ENCODE results near the gene COG5.
A peak's percentile ranks its signal among the peaks of the same experiment; 100 is the strongest.
"Not testable (repeated sequence)": the region's sequence is repeated elsewhere in the genome, so short reads cannot be mapped to it uniquely, and the experiment has no call there.

Gene COG5

DNA sequence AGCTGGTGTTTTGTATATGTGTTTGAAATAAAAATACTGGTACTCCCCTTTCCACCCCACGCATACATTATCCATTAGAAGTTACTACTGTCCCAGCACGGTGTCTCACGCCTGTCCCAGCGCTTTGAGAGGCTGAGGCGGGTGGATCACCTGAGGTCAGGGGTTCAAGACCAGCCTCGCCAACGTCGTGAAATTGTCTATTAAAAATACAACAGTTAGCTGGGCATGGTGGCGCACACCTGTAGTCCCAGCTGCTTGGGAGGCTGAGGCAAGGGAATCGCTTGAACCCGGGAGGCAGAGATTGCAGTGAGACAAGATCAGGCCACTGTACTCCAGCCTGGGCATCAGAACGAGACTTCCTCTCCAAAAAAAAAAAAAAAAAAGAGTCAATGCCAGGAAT lies 392.2 kb downstream of the COG5 start:
- DNase-seq = no peak

DNA sequence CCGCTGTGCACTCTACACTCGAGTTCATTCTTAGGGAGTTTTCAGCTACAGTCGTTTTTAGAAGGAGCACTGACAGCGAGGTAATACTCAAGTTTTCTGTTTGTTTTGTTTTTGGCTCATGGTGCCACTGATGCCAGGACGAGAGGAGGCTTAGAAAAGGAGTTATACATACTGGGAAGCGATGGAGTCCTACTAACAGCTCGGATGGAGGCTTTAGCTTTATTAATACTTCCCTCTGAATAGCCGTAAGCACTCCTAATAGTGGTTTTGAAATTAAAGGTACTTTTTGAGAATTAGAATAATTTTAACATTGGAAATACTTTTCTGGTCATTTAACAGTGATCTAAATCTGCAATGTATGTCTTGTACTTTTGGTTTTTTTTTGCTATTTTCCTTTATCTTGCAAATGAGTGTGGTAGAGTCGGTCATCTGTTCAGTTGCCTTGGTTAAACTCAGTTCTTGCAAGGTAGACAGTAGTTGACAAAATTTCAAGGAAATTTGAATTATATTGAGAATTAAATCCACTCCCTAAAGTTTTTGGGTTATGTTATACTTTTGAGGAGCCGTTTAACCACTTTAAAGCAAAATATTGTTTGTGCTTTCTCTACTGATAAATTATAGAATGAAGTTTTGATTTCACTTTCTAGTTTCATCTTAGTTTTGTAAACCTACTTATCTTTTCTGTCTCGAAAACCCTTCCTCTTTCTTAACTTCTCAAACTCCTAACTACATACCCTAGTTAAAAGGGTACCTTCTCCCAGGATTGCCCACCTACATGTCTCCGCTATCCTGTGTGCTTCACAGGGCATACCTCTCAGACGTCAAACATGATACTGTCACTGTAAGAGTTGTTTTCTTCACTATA lies 393.4 kb downstream of the COG5 start:
- no peak for DNase-seq

DNA sequence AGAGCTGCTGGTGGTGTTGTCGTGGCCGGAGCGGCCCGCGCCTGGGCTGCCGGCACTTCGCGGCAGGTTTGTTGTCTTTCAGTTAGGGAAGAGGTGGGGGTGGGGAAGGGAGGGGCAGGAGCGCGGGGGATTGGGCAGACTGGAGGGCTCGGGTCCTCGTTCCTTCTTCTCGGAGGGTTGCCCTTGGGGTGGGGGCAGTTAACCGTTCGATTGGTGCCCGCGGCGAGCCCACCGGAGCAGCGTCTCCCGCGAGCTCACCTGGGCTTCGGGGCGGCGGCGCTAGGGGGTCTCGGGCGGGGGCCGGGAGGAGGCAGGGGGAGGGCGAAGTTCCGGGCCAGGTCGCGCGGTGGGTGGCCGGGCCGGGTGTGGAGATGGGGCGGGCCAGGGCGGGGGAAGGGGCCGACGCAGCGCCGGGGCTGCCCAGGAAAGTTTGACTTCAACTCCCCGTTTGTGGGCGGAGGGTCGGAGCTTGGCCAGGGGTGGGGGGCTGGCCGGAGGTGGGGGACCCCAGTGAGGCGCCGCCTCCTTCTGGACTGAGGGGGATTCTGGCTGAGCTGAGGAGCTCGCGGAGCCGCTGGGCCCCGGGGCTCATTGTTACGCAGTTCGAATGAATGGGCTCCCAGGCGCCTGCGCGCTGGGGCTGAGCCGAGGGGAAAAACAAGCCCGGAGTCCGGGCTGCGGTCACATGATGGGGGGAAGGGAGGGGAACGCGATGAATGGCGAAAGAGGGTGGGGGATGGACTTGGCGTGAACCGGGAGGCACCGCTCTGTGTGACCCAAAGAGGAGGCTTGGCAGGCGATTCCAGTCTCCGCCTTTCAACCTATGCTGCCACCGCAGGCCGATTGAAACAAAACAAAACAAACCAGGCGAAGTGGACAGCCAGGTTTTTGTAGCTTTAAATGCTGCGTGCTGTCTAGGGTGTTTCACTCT lies 394.3 kb downstream of the COG5 start:
- peak; percentile 77 for DNase-seq

DNA sequence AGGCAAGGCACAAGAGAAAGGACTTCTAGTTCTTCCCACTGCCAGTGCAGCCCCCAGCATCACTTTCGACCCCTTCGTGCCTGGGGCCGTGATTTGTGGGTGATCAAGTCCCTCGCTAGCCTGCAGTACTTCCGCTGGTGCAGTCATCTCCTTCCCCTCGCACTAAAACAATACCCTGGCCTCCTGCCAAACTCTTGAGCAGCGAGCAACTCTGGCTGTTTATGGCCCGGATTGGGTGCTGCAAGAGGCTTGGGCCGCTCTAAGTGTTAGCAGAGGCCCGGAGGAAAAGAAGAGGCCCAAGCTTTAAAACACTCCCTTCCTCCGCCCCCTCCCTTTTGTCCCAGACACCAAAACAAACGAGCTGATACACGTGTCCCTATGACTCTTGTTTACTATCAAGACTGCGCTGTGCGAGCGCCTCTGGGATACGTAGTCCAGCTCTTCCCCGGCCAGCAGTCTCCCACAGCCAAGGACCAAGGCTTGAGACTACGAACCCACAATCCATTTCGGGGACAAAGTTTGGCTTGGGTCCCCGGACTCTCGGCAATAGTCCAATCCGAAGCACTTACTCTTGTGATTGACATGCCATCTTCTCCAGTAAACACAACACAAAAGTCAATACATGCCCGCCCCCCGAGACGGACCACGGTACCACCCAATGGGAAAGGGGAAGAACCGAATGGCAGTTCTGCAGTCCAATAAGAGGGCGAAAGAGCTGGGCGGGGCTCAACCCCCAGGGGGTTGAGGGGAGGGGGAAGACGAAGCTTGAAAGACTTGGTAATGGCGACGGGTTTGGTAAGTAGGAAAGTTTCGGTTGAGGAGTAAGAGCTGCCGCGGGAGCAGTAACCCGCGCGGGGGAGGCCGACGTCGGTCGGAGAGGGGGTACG lies 395.2 kb downstream of the COG5 start, which contains the start of gene HBP1:
TSS of gene HBP1 (plus strand) at position 771 of the 887 bp plus-strand sequence. CDS start 10,891 bp downstream, outside the sequence.
- DNase-seq = peak; percentile 99

DNA sequence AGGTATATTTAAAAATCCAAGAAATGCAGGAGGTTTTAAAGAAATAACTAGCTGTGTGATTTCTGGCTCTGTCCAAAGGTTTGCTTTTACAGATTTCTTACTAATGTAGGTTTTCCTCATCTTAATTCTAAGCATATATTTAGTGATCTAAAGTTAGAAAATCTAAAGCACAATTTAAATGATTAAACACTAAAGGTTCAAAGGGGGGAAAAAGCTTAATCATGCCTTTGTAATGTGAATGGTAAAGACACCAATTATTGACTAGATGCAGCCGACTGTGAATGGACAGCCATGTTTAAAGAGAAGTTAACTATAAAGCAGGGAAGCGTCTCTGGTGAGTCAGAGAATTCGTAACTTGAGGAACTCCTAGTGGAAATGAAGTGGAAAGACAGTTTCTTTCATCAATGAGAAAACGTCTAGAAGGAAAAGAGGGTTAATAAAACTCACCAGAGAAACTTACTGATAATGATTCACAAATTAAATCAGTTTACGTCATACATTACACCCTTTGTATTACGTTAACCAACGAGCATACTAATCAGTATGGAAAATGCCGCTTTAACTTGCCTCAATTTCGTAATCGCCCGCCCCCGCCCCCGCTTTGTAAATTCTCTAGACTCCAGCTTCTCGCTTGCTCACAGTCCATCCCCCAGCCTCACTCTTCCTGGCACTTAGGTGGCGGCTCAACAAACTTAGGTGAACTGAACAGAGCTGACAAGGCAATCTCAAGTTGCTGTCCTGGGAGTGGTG lies 396.1 kb downstream of the COG5 start:
- no peak for DNase-seq

DNA sequence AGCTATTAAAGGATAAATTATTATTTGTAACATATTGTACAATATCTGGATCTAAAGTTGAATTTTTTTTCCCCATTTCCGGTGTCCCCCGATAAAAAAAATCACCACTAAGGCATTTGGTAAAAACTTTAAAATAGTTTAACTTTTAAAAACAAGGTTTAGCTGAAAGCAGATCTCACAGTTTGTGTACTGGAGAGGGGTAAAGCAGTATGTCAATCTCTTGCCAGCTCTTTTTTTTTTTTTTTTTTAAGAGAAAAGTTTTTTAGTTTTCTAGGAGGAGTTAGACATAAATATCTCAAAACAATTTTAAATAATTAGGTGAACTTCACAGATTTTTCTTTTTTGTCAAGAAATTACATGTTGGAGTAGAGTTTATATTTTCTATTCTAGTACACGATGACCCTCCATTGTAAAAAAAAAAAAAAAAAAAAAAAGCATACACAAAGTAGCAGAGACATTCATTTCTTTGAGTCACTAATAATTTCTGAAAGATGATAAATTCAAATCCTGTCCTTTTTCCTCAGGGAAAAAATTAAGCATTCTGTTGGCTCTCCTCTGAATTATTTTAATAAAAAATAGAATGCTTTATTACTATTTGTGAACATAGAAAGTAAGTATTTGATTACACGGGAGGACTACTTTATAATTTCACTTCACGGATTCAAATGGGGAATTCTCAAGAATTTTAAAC lies 396.8 kb downstream of the COG5 start:
- DNase-seq = no peak

DNA sequence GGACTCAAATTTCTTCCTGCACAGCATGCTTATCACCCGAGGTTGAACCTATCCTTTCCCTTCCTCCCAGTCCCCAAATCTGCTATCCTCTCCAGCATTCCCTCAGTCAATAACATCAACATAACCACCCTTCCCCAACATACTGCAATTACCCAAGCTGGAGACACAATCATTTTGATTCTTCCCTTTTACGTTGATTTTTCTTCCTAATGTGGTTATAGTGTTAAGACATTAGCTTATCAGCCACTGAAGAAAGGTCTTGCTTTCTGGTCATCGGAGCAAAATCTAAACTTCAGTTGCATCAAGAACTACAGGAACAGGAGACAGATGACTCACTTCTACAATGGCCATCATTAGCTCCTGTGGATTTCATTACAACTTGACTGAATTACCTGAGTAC lies 398.4 kb downstream of the COG5 start:
- no peak for DNase-seq

DNA sequence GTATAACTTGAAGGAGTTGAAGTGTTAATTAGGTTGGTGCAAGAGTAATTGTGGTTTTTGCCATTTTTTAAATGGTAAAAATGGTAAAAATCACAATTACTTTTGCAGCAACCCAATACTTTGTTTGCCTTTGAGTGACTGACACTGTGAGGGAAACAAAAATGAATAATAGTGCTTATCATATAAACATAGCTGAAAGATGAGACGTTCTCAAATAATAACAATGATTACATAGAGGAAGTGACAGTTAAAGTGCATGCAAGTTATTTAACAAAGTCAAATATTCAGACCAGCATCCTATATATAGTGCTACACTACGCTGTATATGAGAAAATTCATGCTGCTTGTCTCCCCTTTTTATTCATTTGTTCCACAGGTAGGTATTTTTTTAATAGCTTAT lies 399.6 kb downstream of the COG5 start:
- DNase-seq = no peak

DNA sequence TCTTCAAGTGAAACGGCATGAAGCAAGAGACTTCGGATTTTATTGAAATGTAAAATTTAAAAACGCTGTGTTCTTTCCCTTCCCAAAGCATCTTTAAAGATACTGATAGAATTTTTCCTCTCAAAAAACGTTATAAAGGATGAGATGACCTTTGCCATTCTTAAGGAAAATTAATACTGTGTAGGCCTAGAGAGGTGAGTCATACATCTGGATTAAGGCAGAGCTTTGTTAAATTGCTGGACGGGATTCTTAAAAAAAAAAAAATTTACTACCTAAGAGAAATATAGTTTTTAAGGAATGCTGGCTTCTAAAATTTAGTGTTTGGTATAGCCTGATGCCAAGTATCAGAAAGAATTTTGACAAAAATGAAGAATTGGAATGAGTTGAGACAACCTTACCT lies 401.2 kb downstream of the COG5 start:
- DNase-seq = no peak

DNA sequence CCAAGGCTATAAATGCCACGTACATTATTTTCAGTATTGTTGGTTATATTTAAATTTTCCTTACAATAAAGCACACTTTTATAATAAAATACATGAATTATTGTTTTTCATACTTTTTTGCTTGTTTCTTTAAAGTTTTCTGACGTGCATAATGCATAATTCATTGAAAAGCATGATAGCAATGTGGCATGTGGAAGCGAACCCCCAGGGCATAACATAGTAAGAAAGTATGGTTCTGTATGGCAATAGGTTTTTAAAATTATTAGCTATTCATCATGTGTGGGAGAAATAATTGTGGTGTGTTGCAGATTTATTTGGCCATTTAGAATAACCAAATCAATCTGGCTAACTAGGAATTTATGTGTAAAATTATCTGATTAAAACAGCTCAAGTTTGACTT lies 402.3 kb downstream of the COG5 start:
- no peak for DNase-seq

DNA sequence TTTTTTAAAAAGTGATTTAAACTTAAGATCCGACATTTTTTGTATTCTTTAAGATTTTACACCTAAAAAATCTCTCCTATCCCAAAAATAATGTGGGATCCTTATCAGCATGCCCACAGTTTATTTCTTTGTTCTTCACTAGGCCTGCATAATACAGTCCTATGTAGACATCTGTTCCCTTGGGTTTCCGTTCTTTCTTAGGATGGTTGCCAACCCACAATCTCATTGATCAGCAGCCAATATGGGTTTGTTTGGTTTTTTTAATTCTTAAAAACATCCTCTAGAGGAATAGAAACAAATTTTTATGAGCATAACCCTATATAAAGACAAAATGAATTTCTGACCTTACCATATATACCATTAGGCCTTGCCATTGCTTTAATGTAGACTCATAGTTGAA lies 403.3 kb downstream of the COG5 start:
- DNase-seq = no peak

DNA sequence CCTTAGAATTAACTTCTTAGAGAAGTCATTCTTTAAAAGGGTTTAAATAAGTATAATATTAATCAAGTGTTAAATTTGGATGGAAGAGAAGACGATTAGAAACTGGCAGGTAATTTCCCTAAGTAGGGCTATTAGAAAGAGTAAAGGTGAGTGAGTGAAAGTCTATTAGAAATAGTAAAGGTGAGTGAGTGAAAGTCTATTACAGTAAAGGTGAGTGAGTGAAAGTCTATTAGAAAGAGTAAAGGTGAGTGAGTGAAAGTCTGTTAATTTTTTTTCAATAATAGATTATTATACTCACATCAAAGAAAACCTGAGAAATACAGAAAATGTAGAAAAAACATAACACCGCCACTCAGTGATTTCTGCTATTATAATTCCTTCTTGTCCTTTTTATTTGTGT lies 405.7 kb downstream of the COG5 start:
- DNase-seq = no peak

DNA sequence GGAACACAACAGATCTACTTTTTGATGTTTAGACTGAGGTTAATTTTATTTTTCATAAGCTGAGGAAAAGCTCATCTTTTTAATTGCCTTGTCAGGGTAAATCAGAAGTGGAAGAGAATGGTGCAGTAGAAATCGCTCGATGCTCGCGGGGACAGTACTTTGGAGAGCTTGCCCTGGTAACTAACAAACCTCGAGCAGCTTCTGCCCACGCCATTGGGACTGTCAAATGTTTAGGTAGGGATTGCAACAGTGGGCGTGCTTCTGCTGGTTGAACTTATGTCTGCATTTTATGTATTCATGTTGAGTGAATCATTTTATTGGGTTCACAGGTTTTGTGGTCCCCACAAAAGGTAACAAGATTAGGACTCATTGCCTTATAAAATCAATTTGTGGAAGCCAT lies 406.6 kb downstream of the COG5 start:
- no peak for DNase-seq

DNA sequence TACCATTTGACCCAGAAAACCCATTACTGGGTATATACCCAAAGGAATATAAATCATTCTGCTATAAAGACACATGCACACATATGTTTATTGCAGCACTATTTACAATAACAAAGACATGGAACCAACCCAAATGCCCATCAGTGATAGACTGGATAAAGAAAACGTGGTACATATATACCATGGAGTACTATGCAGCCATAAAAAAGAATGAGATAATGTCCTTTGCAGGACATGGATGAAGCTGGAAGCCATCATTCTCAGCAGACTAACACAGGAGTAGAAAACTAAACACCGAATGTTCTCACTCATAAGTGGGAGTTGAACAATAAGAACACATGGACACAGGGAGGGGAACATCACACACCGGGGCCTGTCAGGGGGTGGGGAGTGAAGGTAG lies 408.0 kb downstream of the COG5 start:
- not testable (repeated sequence) for DNase-seq

DNA sequence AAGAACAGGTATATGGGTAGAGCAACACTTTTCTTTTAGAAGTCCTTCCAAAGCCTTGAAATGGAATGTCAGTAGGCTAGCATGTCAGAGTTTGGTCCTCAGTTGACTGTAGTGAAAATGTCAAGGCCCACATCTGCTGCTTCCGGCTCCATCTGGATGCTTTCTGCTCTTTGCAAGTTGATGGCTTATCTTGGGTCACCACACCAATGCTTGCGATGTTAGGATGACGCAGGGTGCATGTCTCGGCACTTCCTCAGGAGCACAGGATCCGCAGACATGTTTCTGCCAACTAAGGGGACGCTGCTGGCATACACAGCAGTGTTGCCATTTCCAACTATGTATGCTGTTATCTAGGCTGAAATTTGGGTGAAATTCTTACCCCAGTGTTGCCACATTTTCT lies 408.9 kb downstream of the COG5 start:
- DNase-seq = no peak

DNA sequence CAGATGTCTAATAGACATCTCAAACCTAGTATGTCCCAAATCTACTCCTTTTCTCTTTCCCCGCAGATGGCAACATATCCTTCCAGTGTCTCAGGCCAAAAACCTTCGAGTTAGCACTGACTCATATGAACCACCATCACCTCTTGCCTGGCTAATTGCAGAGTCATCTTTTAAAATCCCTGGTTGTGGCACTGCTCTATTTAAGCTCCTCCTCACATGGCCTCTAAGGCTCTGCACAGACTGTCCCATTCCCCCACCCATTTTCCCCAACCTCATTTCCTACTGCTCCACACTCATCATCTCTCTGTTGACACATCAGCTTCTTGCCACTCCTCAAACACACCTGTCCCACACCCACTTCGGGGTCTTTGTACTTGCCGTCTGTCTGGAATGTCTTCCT lies 411.7 kb downstream of the COG5 start:
- DNase-seq = no peak
